Astrocyte of the spinal cord (primary cell): Measurements from ENCODE around the gene DVL2.

Experiments used
- DNase-seq: peaks from one replicate; pipeline ENCODE4 v3.0.0; 2011; ENCODE audit warnings: low read depth, low spot score
- H3K4me3 ChIP-seq: 2 replicates; pipeline ENCODE4 v1.5.1; 2011; ENCODE audit warnings: low read depth, mild to moderate bottlenecking, low read length, moderate library complexity
- in situ Hi-C: cut with HindIII; loops from 2 replicates; pipeline ENCODE4 v1.10.0; 2017; ENCODE audit warnings: low sequenced_read_pairs
- TF ChIP-seq, protein P1 (sequence below): IDR thresholded peaks from 2 replicates; pipeline ENCODE4 v1.5.1; 2012; ENCODE audit warnings: low read depth, mild to moderate bottlenecking, low read length, inconsistent platforms

DVL2 gene

DNA sequence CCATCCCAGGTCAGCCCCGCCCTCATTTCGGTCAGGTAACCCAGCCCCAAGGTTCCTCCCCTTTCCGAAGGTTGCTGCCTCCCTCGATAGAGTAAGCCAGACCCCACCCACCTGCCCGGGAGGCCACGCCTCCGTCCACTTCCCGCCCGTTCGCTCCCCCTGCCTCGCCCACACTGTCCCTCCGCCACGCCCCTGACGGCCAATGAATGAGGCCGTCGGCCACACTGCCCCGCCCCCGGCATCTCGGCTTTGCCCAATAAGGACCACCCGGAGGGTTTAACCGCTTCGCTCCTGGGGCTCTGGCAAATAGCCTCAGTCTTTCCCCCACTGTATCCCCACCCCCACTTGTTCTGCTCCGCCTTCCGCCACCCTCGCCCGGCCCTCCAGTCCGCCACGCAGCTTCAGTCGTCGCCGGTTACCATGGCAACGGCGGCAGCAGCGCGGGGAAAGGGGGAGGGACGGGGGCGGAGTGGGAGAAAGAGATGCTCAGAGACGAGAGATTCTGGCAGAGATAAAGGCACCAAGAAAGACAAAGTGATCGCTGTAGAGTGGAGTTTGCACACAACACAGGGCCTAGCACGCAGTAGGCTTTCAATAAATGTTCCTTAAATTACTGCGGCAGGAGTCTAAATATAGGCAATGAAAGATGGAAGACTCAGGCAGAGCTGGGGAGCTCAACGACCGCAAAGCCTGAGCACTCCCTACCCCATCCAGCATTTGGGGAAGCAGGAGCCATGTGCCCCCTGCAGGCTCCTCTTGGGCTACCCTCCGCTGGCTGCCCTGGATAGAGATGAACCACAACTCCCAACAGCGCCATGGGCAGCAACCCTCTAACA, 19.8 kb downstream of the DVL2 start:
- in situ Hi-C loops: no loop called here
- TF ChIP-seq, protein P1, sequence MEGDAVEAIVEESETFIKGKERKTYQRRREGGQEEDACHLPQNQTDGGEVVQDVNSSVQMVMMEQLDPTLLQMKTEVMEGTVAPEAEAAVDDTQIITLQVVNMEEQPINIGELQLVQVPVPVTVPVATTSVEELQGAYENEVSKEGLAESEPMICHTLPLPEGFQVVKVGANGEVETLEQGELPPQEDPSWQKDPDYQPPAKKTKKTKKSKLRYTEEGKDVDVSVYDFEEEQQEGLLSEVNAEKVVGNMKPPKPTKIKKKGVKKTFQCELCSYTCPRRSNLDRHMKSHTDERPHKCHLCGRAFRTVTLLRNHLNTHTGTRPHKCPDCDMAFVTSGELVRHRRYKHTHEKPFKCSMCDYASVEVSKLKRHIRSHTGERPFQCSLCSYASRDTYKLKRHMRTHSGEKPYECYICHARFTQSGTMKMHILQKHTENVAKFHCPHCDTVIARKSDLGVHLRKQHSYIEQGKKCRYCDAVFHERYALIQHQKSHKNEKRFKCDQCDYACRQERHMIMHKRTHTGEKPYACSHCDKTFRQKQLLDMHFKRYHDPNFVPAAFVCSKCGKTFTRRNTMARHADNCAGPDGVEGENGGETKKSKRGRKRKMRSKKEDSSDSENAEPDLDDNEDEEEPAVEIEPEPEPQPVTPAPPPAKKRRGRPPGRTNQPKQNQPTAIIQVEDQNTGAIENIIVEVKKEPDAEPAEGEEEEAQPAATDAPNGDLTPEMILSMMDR: peak; percentile 67
- peak overlapping the region; percentile 40 for H3K4me3 ChIP-seq
- DNase-seq: peak; percentile 98

DNA sequence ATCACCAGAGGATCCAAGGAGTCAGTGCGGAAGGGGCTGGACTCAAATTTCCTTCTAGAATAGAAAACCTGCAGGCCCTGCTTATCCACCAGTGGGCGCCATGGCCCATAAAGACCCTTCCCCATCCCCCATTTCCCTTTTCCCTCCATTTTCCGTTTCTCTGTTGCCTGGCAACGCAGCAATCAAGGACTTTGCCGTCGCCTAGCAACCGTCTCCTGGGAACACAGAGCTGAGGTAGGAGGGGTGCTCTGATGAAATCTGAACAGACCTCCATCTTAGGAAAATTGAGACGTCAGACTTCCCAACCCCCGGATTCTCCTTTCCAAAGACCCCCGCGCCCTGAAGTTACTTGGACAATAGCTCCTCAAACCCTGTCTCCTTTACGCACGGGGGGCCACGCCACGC, 20.4 kb downstream of the DVL2 start:
- peak overlapping the region; percentile 40 for H3K4me3 ChIP-seq
- in situ Hi-C loops: no loop called here

DNA sequence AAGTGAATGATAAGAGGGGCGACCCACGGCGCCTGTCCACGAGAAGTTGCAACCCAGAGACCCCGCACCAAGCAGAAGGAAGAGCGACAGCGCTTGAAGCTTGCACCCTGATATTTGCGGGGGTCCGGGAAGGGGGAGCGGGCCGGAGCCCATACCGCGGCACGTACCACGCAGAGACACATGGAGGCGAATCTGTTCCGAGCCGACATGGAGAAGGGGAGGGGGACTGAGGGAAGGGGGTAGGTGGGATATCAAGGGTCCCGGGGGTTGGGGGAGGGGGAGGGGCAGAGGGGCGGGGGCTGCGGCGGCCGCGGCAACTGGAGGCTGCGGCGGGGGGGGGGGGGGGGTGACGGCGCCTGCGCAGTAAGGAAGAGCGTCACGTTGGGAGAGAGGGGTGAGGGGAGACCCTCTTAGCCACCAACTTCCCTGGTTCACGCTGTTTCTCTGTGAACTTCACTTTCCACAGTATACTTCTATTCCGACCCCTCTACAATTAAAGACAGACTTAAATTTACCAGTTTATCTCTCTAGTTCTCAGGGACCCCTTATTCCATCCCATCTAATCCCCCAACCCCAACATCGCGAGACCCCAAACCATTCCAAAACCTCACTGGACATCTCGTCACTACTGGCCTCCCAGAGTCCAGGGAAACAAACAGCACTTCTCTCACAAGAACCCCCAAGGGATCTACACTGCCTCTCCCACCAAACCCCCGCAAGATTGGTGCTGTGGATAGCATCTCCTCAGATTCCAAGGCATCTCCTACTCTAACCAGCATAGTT, 22.6 kb downstream of the DVL2 start:
- H3K4me3 ChIP-seq: peak overlapping the region; percentile 21
- no peak for DNase-seq
- in situ Hi-C loops: no loop called here
- TF ChIP-seq, protein P1: no peak

More for the DNA sequence above, 20.4 kb downstream of the DVL2 start:
- DNase-seq: peak; percentile 79
- TF ChIP-seq, protein P1: peak; percentile 60

DNA sequence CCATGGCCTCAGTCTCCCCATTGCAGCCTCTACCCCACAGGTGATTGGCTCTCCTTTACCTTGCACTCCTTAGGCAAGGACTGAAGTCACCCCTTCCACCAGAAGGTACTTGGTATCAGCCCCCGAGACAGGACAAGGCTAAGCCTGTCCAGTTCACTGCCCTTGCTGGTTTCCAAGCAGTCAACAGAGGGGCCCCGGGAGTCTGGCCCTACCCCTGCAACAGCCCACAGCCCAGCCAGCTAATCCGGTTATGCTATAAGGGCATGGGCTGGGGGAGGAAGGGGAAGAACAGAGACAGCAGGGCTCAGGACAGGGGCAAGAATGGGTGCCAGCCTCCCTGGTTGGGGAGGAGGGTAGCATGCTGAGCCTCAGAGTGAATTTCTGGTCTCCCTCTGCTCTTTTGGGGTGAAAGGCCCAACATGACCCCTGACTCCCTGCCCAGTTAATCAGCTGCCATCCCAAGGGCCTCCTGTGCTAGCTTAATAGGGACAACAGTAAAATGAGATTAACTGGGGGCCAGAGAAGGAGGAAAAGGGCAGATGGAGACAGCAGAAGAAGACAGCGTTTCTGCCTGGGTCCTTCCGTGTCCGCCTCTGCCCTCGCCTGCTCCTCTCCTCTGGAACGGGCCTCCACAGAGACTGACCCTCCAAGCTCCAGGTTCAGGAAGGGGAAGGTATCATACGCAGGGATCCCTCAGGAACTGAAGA, 25.4 kb downstream of the DVL2 start:
- H3K4me3 ChIP-seq: no peak overlapping the region
- DNase-seq: no peak
- in situ Hi-C loops: no loop called here
- TF ChIP-seq, protein P1: no peak

DNA sequence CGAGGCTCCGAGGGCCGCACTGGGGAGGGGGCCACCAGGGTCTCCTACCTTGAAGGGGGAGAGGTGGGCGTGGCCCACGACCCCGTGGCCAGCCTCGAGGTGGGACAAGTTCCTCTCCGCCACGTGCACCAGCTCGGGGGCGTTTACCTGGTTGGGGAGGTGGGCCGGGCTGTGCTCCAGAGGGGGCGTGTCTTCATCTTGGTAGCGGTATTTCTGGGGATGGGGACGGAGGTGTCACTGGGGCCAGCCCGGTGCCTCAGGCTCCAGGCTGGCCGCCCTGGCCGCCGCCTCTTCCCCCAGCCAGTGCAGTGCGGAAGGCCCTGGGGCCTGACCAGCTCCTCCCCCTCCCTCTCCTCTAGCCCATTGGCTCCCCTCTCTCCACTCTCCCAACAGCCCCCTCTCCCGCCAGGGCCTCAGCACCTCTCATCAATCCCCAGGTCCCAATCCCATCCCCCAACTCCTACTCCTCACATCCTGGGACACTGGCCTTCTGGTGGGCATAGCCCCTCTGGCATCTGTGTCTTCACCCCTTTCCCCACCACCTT, 26.2 kb downstream of the DVL2 start:
- TF ChIP-seq, protein P1: no peak
- no peak overlapping the region for H3K4me3 ChIP-seq
- in situ Hi-C loops: no loop called here
- no peak for DNase-seq
